GM12878 (cell line): Measurements from ENCODE around the gene LPGAT1. TPM values are rescaled to one million over a fixed set of nuclear protein-coding genes. Genes with fewer than 3 reads are reported as not detected.

Experiments used
- BACH1 ChIP-seq: fragments of 450-650 bp; IDR thresholded peaks from 2 replicates; pipeline ENCODE4 v1.6.1; 2017; ENCODE audit warnings: mild to moderate bottlenecking, borderline replicate concordance
- KLF5 ChIP-seq: fragments of 450-650 bp; IDR thresholded peaks from 2 replicates; pipeline ENCODE4 v1.6.1; 2014; ENCODE audit warnings: mild to moderate bottlenecking; ENCODE audit not compliant: partially characterized antibody
- POLR2AphosphoS5 ChIP-seq: IDR thresholded peaks from 2 replicates; pipeline ENCODE4 v1.6.1; 2011; ENCODE audit warnings: mild to moderate bottlenecking, low read length, inconsistent platforms
- RELA ChIP-seq: fragments of 450-650 bp; IDR thresholded peaks from 2 replicates; pipeline ENCODE4 v1.8.0; 2014; ENCODE audit warnings: borderline replicate concordance; ENCODE audit not compliant: partially characterized antibody
- SIX5 ChIP-seq: IDR thresholded peaks from 2 replicates; pipeline ENCODE4 v1.6.1; 2011; ENCODE audit warnings: mild to moderate bottlenecking, low read depth, low read length, moderate library complexity; ENCODE audit not compliant: severe bottlenecking
- ZNF217 ChIP-seq: fragments of 450-650 bp; IDR thresholded peaks from 2 replicates; pipeline ENCODE4 v1.6.1; 2017; ENCODE audit warnings: antibody characterized with exemption, mild to moderate bottlenecking
- polyA plus RNA-seq, 11 experiments: library from polyadenylated mRNA; depleted of rRNA in 4 of 11; unstranded in 6 of 11; stranded (reverse) in 5 of 11; fragments of >200 nt; fragmentation: Nextera tagmentation in 4 of 11; fragmentation: Illumina TruSeq in 1 of 11; extraction: Ambion mirVana in 4 of 11; extraction: Trizol in 1 of 11; gene quantifications; 1 replicate in 1 of 11; 2 replicates in 10 of 11; pipeline versions ENCODE4 v1.2.1 to v1.2.3, GENCODE V29; 2011 to 2016; ENCODE audit warnings: inconsistent platforms in 2 of 11, missing spikeins in 2 of 11, low read depth in 1 of 11
- total RNA-seq, 4 experiments: library from RNA; depleted of rRNA in 3 of 4; stranded (reverse); fragments of >200 nt in 3 of 4; fragmentation: Illumina TruSeq in 1 of 4; extraction: Trizol in 1 of 4; gene quantifications; 2 replicates each; pipeline versions ENCODE4 v1.2.1 to v1.2.3, GENCODE V29; 2013 to 2021
- TF ChIP-seq, protein P1 (sequence below): fragments of 450-650 bp; IDR thresholded peaks from 2 replicates; pipeline ENCODE4 v1.6.1; 2017; ENCODE audit warnings: antibody characterized with exemption, mild to moderate bottlenecking, moderate library complexity
- TF ChIP-seq, protein P2 (sequence below): fragments of 450-650 bp; IDR thresholded peaks from 2 replicates; pipeline ENCODE4 v1.6.1; 2017; ENCODE audit warnings: mild to moderate bottlenecking, low read depth, inconsistent platforms; ENCODE audit not compliant: poor library complexity, severe bottlenecking

Gene LPGAT1
- total and polyA plus RNA-seq, 10 of the 15 experiments (the other 5 are each of a cell fraction or from before 2014, with no cell fraction given), result 5.8 to 40.6 (median 19.2) TPM

DNA sequence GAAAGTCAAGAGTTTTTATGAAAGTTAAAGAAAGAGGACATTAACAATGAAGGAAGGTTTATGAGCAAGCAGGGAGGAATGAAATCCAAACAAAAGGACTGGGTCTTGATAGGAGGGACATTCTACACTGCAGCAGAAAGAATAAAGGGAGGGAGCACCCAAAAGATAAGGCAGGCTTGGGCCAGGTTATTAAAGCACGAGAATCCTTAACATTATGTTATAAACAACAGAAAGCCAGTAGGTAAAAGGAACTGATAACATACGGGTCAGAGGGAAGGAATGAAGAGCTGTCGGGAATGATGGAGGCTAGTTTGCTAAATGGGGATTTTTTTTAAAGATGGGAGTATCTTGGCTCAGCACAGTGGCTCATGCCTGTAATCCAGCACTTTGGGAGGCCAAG is 19.4 kb downstream of the LPGAT1 start (continued):
- TF ChIP-seq, protein P1, sequence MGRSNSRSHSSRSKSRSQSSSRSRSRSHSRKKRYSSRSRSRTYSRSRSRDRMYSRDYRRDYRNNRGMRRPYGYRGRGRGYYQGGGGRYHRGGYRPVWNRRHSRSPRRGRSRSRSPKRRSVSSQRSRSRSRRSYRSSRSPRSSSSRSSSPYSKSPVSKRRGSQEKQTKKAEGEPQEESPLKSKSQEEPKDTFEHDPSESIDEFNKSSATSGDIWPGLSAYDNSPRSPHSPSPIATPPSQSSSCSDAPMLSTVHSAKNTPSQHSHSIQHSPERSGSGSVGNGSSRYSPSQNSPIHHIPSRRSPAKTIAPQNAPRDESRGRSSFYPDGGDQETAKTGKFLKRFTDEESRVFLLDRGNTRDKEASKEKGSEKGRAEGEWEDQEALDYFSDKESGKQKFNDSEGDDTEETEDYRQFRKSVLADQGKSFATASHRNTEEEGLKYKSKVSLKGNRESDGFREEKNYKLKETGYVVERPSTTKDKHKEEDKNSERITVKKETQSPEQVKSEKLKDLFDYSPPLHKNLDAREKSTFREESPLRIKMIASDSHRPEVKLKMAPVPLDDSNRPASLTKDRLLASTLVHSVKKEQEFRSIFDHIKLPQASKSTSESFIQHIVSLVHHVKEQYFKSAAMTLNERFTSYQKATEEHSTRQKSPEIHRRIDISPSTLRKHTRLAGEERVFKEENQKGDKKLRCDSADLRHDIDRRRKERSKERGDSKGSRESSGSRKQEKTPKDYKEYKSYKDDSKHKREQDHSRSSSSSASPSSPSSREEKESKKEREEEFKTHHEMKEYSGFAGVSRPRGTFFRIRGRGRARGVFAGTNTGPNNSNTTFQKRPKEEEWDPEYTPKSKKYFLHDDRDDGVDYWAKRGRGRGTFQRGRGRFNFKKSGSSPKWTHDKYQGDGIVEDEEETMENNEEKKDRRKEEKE, result no peak
- TF ChIP-seq RELA (no peak), KLF5 (no peak), BACH1 (no peak), SIX5 (no peak), POLR2AphosphoS5 (no peak), ZNF217 (no peak)
- TF ChIP-seq, protein P2, sequence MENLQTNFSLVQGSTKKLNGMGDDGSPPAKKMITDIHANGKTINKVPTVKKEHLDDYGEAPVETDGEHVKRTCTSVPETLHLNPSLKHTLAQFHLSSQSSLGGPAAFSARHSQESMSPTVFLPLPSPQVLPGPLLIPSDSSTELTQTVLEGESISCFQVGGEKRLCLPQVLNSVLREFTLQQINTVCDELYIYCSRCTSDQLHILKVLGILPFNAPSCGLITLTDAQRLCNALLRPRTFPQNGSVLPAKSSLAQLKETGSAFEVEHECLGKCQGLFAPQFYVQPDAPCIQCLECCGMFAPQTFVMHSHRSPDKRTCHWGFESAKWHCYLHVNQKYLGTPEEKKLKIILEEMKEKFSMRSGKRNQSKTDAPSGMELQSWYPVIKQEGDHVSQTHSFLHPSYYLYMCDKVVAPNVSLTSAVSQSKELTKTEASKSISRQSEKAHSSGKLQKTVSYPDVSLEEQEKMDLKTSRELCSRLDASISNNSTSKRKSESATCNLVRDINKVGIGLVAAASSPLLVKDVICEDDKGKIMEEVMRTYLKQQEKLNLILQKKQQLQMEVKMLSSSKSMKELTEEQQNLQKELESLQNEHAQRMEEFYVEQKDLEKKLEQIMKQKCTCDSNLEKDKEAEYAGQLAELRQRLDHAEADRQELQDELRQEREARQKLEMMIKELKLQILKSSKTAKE, result no peak
